Activated naive CD4-positive, alpha-beta T cell treated with anti-CD3 and anti-CD28 coated beads, Interleukin-2, amount 50 U/mL, for 72 hours (primary cell): Measurements from ENCODE around the gene HRNR. TPM values are rescaled to one million over a fixed set of nuclear protein-coding genes. Genes with fewer than 3 reads are reported as not detected.
"Not testable (repeated sequence)": the region's sequence is repeated elsewhere in the genome, so short reads cannot be mapped to it uniquely, and the experiment has no call there.

Experiments
- ATAC-seq, 2 donors: fragments of 150-1000 bp; cut with Tn5 transposase; 2 replicates each; pipeline ENCODE4 v1.10.0; 2021; ENCODE audit warnings: mild to moderate bottlenecking in 2 of 2, moderate library complexity in 2 of 2
- DNase-seq, 2 donors: peaks; one replicate each; pipeline ENCODE4 v3.0.0; 2021 to 2022; ENCODE audit warnings: low spot score in 2 of 2
- H3K27ac Mint-ChIP-seq, 2 donors: one replicate each; pipeline ENCODE4 v1.8.0; 2022; ENCODE audit warnings: mild to moderate bottlenecking in 2 of 2, mixed read lengths in 2 of 2
- H3K36me3 Mint-ChIP-seq, 2 donors: one replicate each; pipeline ENCODE4 v1.8.0; 2022; ENCODE audit warnings: mixed read lengths in 2 of 2
- H3K9me3 Mint-ChIP-seq, 2 donors: one replicate each; pipeline ENCODE4 v1.8.0; 2022; ENCODE audit warnings: mixed read lengths in 2 of 2
- total RNA-seq, 2 donors: library from RNA; stranded (reverse); gene quantifications; one replicate each; pipeline ENCODE4 v1.2.3, GENCODE V29; 2022

Gene HRNR
- not detected for total RNA-seq

- H3K9me3 Mint-ChIP-seq: peaks cover 0 to 4% of the 10 kb centered on the region in 2 donors
- no peaks in the 10 kb centered on the region for H3K36me3 Mint-ChIP-seq
- H3K27ac Mint-ChIP-seq: no peak within 1 kb of the TSS
- ATAC-seq (no peak), DNase-seq (no peak)
Measured at GRCh38 chr1:152224093-152224492, at the start of gene HRNR. TSS of gene HRNR (minus strand) at chr1:152224193. CDS start at chr1:152223253, 940 bp downstream.

- not testable (repeated sequence) for ATAC-seq, H3K27ac Mint-ChIP-seq, DNase-seq, H3K9me3 Mint-ChIP-seq, H3K36me3 Mint-ChIP-seq
Measured at GRCh38 chr1:152256394-152256793, 32.4 kb upstream of the HRNR start.

GRCh38 chr1:152252157-152252556, 28.2 kb upstream of the HRNR start:
- Mint-ChIP-seq H3K27ac (no peak overlapping the region), H3K9me3 (no peaks in the 10 kb centered on the region), H3K36me3 (no peaks in the 10 kb centered on the region)
- no peak for ATAC-seq
- DNase-seq: no peak

- ATAC-seq: no peak
- Mint-ChIP-seq H3K36me3 (no peaks in the 10 kb centered on the region), H3K27ac (no peak overlapping the region), H3K9me3 (no peaks in the 10 kb centered on the region)
- DNase-seq: no peak
Measured at GRCh38 chr1:152251391-152251790, 27.4 kb upstream of the HRNR start.

GRCh38 chr1:152247316-152247715, 23.3 kb upstream of the HRNR start:
- H3K27ac Mint-ChIP-seq: no peak overlapping the region
- H3K36me3 Mint-ChIP-seq: no peaks in the 10 kb centered on the region
- no peaks in the 10 kb centered on the region for H3K9me3 Mint-ChIP-seq
- no peak for ATAC-seq
- DNase-seq: no peak

- ATAC-seq: no peak
- H3K27ac Mint-ChIP-seq: no peak overlapping the region
- no peaks in the 10 kb centered on the region for H3K36me3 Mint-ChIP-seq
- no peak for DNase-seq
- no peaks in the 10 kb centered on the region for H3K9me3 Mint-ChIP-seq
Measured at GRCh38 chr1:152244576-152245273, 20.7 kb upstream of the HRNR start.

- ATAC-seq: no peak
- DNase-seq: no peak
- Mint-ChIP-seq H3K9me3 (no peaks in the 10 kb centered on the region), H3K27ac (no peak overlapping the region), H3K36me3 (peaks cover 0 to 5% of the 10 kb centered on the region in 2 donors)
Measured at GRCh38 chr1:152237093-152237492, 13.1 kb upstream of the HRNR start.

- DNase-seq: no peak
- Mint-ChIP-seq H3K9me3 (no peaks in the 10 kb centered on the region), H3K27ac (no peak overlapping the region), H3K36me3 (no peaks in the 10 kb centered on the region)
- ATAC-seq: peak in 1 of 2 donors; percentile 34
Measured at GRCh38 chr1:152228831-152229230, 4.8 kb upstream of the HRNR start.

- Mint-ChIP-seq H3K9me3 (no peaks in the 10 kb centered on the region), H3K27ac (no peak overlapping the region), H3K36me3 (no peaks in the 10 kb centered on the region)
- no peak for ATAC-seq
- no peak for DNase-seq
Measured at GRCh38 chr1:152227310-152227928, 3.4 kb upstream of the HRNR start.

GRCh38 chr1:152225678-152226077, 1.7 kb upstream of the HRNR start:
- no peak for ATAC-seq
- DNase-seq: no peak
- Mint-ChIP-seq H3K27ac (no peak overlapping the region), H3K36me3 (no peaks in the 10 kb centered on the region), H3K9me3 (no peaks in the 10 kb centered on the region)

- ATAC-seq (no peak), DNase-seq (no peak)
- H3K9me3 Mint-ChIP-seq: peaks cover 0 to 5% of the 10 kb centered on the region in 2 donors
- no peak overlapping the region for H3K27ac Mint-ChIP-seq
- H3K36me3 Mint-ChIP-seq: no peaks in the 10 kb centered on the region
Measured at GRCh38 chr1:152220166-152221163, 3.5 kb downstream of the HRNR start.

- ATAC-seq, H3K9me3 Mint-ChIP-seq, H3K36me3 Mint-ChIP-seq, DNase-seq, H3K27ac Mint-ChIP-seq: not testable (repeated sequence)
Measured at GRCh38 chr1:152219438-152219837, 4.6 kb downstream of the HRNR start.

GRCh38 chr1:152218762-152219436, 5.1 kb downstream of the HRNR start:
- H3K9me3 Mint-ChIP-seq: peaks cover 0 to 5% of the 10 kb centered on the region in 2 donors
- no peak for ATAC-seq

GRCh38 chr1:152215604-152216003, 8.4 kb downstream of the HRNR start:
- not testable (repeated sequence) for H3K36me3 Mint-ChIP-seq, H3K9me3 Mint-ChIP-seq, DNase-seq, ATAC-seq, H3K27ac Mint-ChIP-seq

More at GRCh38 chr1:152218762-152219436, 5.1 kb downstream of the HRNR start:
- H3K27ac Mint-ChIP-seq: no peak overlapping the region
- H3K36me3 Mint-ChIP-seq: no peaks in the 10 kb centered on the region
- DNase-seq: no peak

GRCh38 chr1:152214911-152215310, 9.1 kb downstream of the HRNR start:
- H3K9me3 Mint-ChIP-seq, DNase-seq, H3K36me3 Mint-ChIP-seq, ATAC-seq, H3K27ac Mint-ChIP-seq: not testable (repeated sequence)

- DNase-seq: no peak
- no peaks in the 10 kb centered on the region for H3K9me3 Mint-ChIP-seq
- no peaks in the 10 kb centered on the region for H3K36me3 Mint-ChIP-seq
- no peak for ATAC-seq
- H3K27ac Mint-ChIP-seq: no peak overlapping the region
Measured at GRCh38 chr1:152198982-152199381, 25.0 kb downstream of the HRNR start.
